Smooth muscle cell (in vitro differentiated cells): ENCODE measurements around the gene NRCAM. TPM values are rescaled to one million over a fixed set of nuclear protein-coding genes. Genes with fewer than 3 reads are reported as not detected.

ENCODE experiments used
- DNase-seq: peaks from one replicate; lab custom pipeline; 2025; ENCODE audit not compliant: unreplicated experiment; lab: John Stamatoyannopoulos, UW
- H2AFZ ChIP-seq: fragments of 200-600 bp; sonication (generic); 2 replicates; pipeline ENCODE4 v1.6.0; 2016; ENCODE audit warnings: antibody characterized with exemption, low read depth, mild to moderate bottlenecking
- H3F3A ChIP-seq: fragments of 200-600 bp; sonication (generic); 2 replicates; pipeline ENCODE4 v1.6.0; 2017; ENCODE audit warnings: antibody characterized with exemption, low read depth
- H3K27ac ChIP-seq: fragments of 200-600 bp; sonication (generic); 2 replicates; pipeline ENCODE4 v1.5.1; 2016; ENCODE audit warnings: low read depth, mild to moderate bottlenecking
- H3K27me3 ChIP-seq: fragments of 200-600 bp; sonication (generic); 2 replicates; pipeline ENCODE4 v1.6.1; 2016; ENCODE audit warnings: low read depth, mild to moderate bottlenecking
- H3K36me3 ChIP-seq: fragments of 200-600 bp; sonication (generic); 2 replicates; pipeline ENCODE4 v1.5.1; 2016; ENCODE audit warnings: low read depth
- H3K4me1 ChIP-seq: fragments of 200-600 bp; sonication (generic); 2 replicates; pipeline ENCODE4 v1.5.1; 2016; ENCODE audit warnings: low read depth
- H3K4me2 ChIP-seq: fragments of 200-600 bp; sonication (generic); 2 replicates; pipeline ENCODE4 v1.6.0; 2016; ENCODE audit warnings: mild to moderate bottlenecking
- H3K4me3 ChIP-seq: fragments of 200-600 bp; sonication (generic); 2 replicates; pipeline ENCODE4 v1.5.1; 2016; ENCODE audit warnings: mild to moderate bottlenecking
- H3K79me2 ChIP-seq: fragments of 200-600 bp; sonication (generic); 2 replicates; pipeline ENCODE4 v1.6.0; 2016; ENCODE audit warnings: low read depth, mild to moderate bottlenecking
- H3K9ac ChIP-seq: fragments of 200-600 bp; sonication (generic); 2 replicates; pipeline ENCODE4 v1.6.0; 2016; ENCODE audit warnings: low read depth
- H3K9me3 ChIP-seq: fragments of 200-600 bp; sonication (generic); replicated peaks from 2 replicates; pipeline ENCODE4 v1.5.1; 2016; ENCODE audit warnings: low read depth
- H4K20me1 ChIP-seq: fragments of 200-600 bp; sonication (generic); 2 replicates; pipeline ENCODE4 v1.6.0; 2016; ENCODE audit warnings: low read depth
- WGBS: methylation state at CpG from one replicate; pipeline ENCODE4 v1.1.7; 2016; ENCODE audit warnings: low lambda C conversion rate; 5-methylcytosine and 5-hydroxymethylcytosine counted together
- polyA plus RNA-seq: library from polyadenylated mRNA; unstranded; fragments of >200 nt; fragmentation: Nextera tagmentation; extraction: Ambion mirVana; gene quantifications from 2 replicates; pipeline ENCODE4 v1.2.1, GENCODE V29; 2016
- total RNA-seq: library from RNA; depleted of rRNA; stranded (reverse); fragments of >200 nt; gene quantifications from 2 replicates; pipeline ENCODE4 v1.2.3, GENCODE V29; 2014
- TF ChIP-seq, protein P1 (sequence below): fragments of 200-600 bp; sonication (generic); IDR thresholded peaks from 2 replicates; pipeline ENCODE4 v1.5.1; 2017; ENCODE audit warnings: borderline replicate concordance, mild to moderate bottlenecking, antibody characterized with exemption; ENCODE audit not compliant: insufficient read depth, poor library complexity, severe bottlenecking

Gene NRCAM
- total and polyA plus RNA-seq, 2 experiments from 2014 or later, result 0.49 TPM; not detected in 1

GRCh38 chr7:108138911-108139310 is 317.3 kb downstream of the NRCAM start:
- Histone ChIP-seq H3K4me1 (no peaks in the 10 kb centered on the region), H3K79me2 (no peaks in the 10 kb centered on the region), H3K4me3 (no peak overlapping the region), H3K9ac (no peak overlapping the region), H2AFZ (peak overlapping the region; percentile 13), H3K27ac (no peak overlapping the region), H3K27me3 (no peaks in the 10 kb centered on the region), H4K20me1 (no peaks in the 10 kb centered on the region), H3K4me2 (no peak overlapping the region), H3K9me3 (no peaks in the 10 kb centered on the region), H3K36me3 (no peaks in the 10 kb centered on the region), H3F3A (no peaks in the 10 kb centered on the region)
- TF ChIP-seq, protein P1, sequence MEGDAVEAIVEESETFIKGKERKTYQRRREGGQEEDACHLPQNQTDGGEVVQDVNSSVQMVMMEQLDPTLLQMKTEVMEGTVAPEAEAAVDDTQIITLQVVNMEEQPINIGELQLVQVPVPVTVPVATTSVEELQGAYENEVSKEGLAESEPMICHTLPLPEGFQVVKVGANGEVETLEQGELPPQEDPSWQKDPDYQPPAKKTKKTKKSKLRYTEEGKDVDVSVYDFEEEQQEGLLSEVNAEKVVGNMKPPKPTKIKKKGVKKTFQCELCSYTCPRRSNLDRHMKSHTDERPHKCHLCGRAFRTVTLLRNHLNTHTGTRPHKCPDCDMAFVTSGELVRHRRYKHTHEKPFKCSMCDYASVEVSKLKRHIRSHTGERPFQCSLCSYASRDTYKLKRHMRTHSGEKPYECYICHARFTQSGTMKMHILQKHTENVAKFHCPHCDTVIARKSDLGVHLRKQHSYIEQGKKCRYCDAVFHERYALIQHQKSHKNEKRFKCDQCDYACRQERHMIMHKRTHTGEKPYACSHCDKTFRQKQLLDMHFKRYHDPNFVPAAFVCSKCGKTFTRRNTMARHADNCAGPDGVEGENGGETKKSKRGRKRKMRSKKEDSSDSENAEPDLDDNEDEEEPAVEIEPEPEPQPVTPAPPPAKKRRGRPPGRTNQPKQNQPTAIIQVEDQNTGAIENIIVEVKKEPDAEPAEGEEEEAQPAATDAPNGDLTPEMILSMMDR, result no peak
- DNase-seq, result no peak

GRCh38 chr7:108137993-108138392 is 318.2 kb downstream of the NRCAM start:
- TF ChIP-seq, protein P1, result no peak
- WGBS, result 94% methylated on average over 4 of the region's 4 CpGs
- H3K9me3 ChIP-seq, result no peaks in the 10 kb centered on the region

GRCh38 chr7:108137040-108137439 is 319.2 kb downstream of the NRCAM start:
- Histone ChIP-seq H3K27ac (no peak overlapping the region), H3K4me1 (peaks cover 12% of the 10 kb centered on the region), H2AFZ (no peak overlapping the region), H3K27me3 (no peaks in the 10 kb centered on the region), H3K79me2 (no peaks in the 10 kb centered on the region), H3K4me3 (no peak overlapping the region), H3K4me2 (no peak overlapping the region), H3K9me3 (no peaks in the 10 kb centered on the region), H4K20me1 (no peaks in the 10 kb centered on the region), H3F3A (no peaks in the 10 kb centered on the region), H3K9ac (no peak overlapping the region), H3K36me3 (no peaks in the 10 kb centered on the region)
- TF ChIP-seq, protein P1, result no peak
- DNase-seq, result no peak
- 97% methylated on average over 3 of the region's 3 CpGs for WGBS

More at GRCh38 chr7:108137993-108138392, 318.2 kb downstream of the NRCAM start:
- no peaks in the 10 kb centered on the region for H3K27me3 ChIP-seq
- H3K36me3 ChIP-seq, result no peaks in the 10 kb centered on the region
- no peak overlapping the region for H3K9ac ChIP-seq
- H3K27ac ChIP-seq, result no peak overlapping the region
- H3K79me2 ChIP-seq, result no peaks in the 10 kb centered on the region
- H3K4me1 ChIP-seq, result peaks cover 3% of the 10 kb centered on the region
- no peak overlapping the region for H2AFZ ChIP-seq
- H3F3A ChIP-seq, result no peaks in the 10 kb centered on the region
- H3K4me2 ChIP-seq, result no peak overlapping the region
- H4K20me1 ChIP-seq, result no peaks in the 10 kb centered on the region
- no peak overlapping the region for H3K4me3 ChIP-seq
- DNase-seq, result no peak

- H3F3A ChIP-seq, result no peaks in the 10 kb centered on the region
- no peak overlapping the region for H2AFZ ChIP-seq
- 81% methylated on average over 4 of the region's 4 CpGs for WGBS
- H3K9me3 ChIP-seq, result no peaks in the 10 kb centered on the region
- no peak overlapping the region for H3K9ac ChIP-seq
- TF ChIP-seq, protein P1, result no peak
- H3K4me3 ChIP-seq, result no peak overlapping the region
- H3K27me3 ChIP-seq, result no peaks in the 10 kb centered on the region
- H4K20me1 ChIP-seq, result no peaks in the 10 kb centered on the region
- H3K4me2 ChIP-seq, result no peak overlapping the region
- no peaks in the 10 kb centered on the region for H3K36me3 ChIP-seq
- H3K79me2 ChIP-seq, result no peaks in the 10 kb centered on the region
- H3K27ac ChIP-seq, result no peak overlapping the region
- DNase-seq, result no peak
- H3K4me1 ChIP-seq, result peaks cover 13% of the 10 kb centered on the region
Observed at GRCh38 chr7:108136191-108136688, 320.0 kb downstream of the NRCAM start.
